Coronary artery (tissue), 2 donors: ENCODE measurements around the gene SGMS1.

Experiments used
- DNase-seq: peaks from one replicate; pipeline ENCODE4 v3.0.0-alpha.2; 2017; ENCODE audit warnings: low spot score
- H3K27ac ChIP-seq, 2 donors: fragments of 200-600 bp; sonication (generic); one replicate each; pipeline ENCODE4 v1.5.1; 2016 to 2019
- H3K4me3 ChIP-seq: fragments of 200-600 bp; sonication (generic); 2 replicates; pipeline ENCODE4 v1.5.1; 2016; ENCODE audit warnings: mild to moderate bottlenecking, moderate library complexity
- CTCF ChIP-seq: fragments of 200-600 bp; sonication (generic); IDR thresholded peaks from one replicate; pipeline ENCODE4 v1.5.1; 2019; ENCODE audit warnings: antibody characterized with exemption

SGMS1 gene

GRCh38 chr10:50438049-50438936, 185.5 kb downstream of the SGMS1 start:
- no peak for TF ChIP-seq CTCF
- DNase-seq, result no peak
- Histone ChIP-seq H3K27ac (no peak overlapping the region), H3K4me3 (no peak overlapping the region)

GRCh38 chr10:50437248-50437647, 186.5 kb downstream of the SGMS1 start:
- no peak for TF ChIP-seq CTCF
- H3K4me3 ChIP-seq, result no peak overlapping the region
- DNase-seq, result no peak
- H3K27ac ChIP-seq, result no peak overlapping the region

GRCh38 chr10:50436805-50437204, 187.0 kb downstream of the SGMS1 start:
- H3K4me3 ChIP-seq, result no peak overlapping the region
- no peak overlapping the region for H3K27ac ChIP-seq
- DNase-seq, result no peak
- no peak for TF ChIP-seq CTCF

- peak overlapping the region in 1 of 2 donors; percentile 66 for H3K27ac ChIP-seq
- no peak for DNase-seq
These were observed 191.3 kb downstream of the SGMS1 start for GRCh38 chr10:50432211-50433009.

GRCh38 chr10:50431791-50432190, 192.0 kb downstream of the SGMS1 start:
- DNase-seq, result no peak
- Histone ChIP-seq H3K4me3 (peak overlapping the region; percentile 42), H3K27ac (peak overlapping the region; percentile 34 to 66)
- no peak for TF ChIP-seq CTCF

More at GRCh38 chr10:50432211-50433009, 191.3 kb downstream of the SGMS1 start:
- TF ChIP-seq CTCF, result no peak
- H3K4me3 ChIP-seq, result no peak overlapping the region

GRCh38 chr10:50431133-50431532, 192.6 kb downstream of the SGMS1 start:
- Histone ChIP-seq H3K27ac (peak overlapping the region; percentile 34 to 66), H3K4me3 (peak overlapping the region; percentile 42)
- no peak for DNase-seq
- TF ChIP-seq CTCF, result no peak
